HG03521 (cell line): Measurements from ENCODE around the gene NFILZ.

ENCODE experiments used
- ATAC-seq: cut with Tn5 transposase; IDR thresholded peaks from one replicate; pipeline ENCODE4 v1.9.1; 2021; ENCODE audit warnings: mild to moderate bottlenecking, moderate library complexity; ENCODE audit not compliant: unreplicated experiment

The NFILZ gene

GRCh38 chr19:8629996-8630683 is at the start of gene NFILZ:
Gene NFILZ (plus strand): TSS chr19:8630633. CDS start chr19:8676766, 46,133 bp downstream.
- ATAC-seq, result no peak

GRCh38 chr19:8580710-8581281 is 49.6 kb upstream of the NFILZ start:
- ATAC-seq, result no peak

- ATAC-seq, result no peak
Observed at GRCh38 chr19:8584965-8585893, 45.2 kb upstream of the NFILZ start.

- ATAC-seq, result no peak
Observed at GRCh38 chr19:8585894-8586750, 44.3 kb upstream of the NFILZ start.

GRCh38 chr19:8589177-8589714 is 41.2 kb upstream of the NFILZ start:
- ATAC-seq, result no peak

- ATAC-seq, result no peak
Observed at GRCh38 chr19:8592231-8593009, 38.0 kb upstream of the NFILZ start.

GRCh38 chr19:8593931-8594330 is 36.5 kb upstream of the NFILZ start:
- ATAC-seq, result no peak

GRCh38 chr19:8595651-8596050 is 34.8 kb upstream of the NFILZ start:
- no peak for ATAC-seq

GRCh38 chr19:8596168-8596567 is 34.3 kb upstream of the NFILZ start:
- no peak for ATAC-seq

GRCh38 chr19:8600064-8600463 is 30.4 kb upstream of the NFILZ start:
- ATAC-seq, result no peak

- ATAC-seq, result no peak
Observed at GRCh38 chr19:8600816-8601215, 29.6 kb upstream of the NFILZ start.

- no peak for ATAC-seq
Observed at GRCh38 chr19:8601796-8602195, 28.6 kb upstream of the NFILZ start.

GRCh38 chr19:8605514-8605913 is 24.9 kb upstream of the NFILZ start:
- ATAC-seq, result no peak

GRCh38 chr19:8607386-8607785 is 23.0 kb upstream of the NFILZ start:
- ATAC-seq, result no peak

- ATAC-seq, result no peak
Observed at GRCh38 chr19:8608941-8609278, 21.5 kb upstream of the NFILZ start.

- ATAC-seq, result no peak
Observed at GRCh38 chr19:8609279-8610040, 21.0 kb upstream of the NFILZ start.

- ATAC-seq, result no peak
Observed at GRCh38 chr19:8610041-8610935, 20.1 kb upstream of the NFILZ start, which contains the start of gene ADAMTS10. Gene ADAMTS10 (minus strand): TSS chr19:8610715. CDS start chr19:8605710, 5,005 bp downstream.

GRCh38 chr19:8610936-8611300 is 19.5 kb upstream of the NFILZ start:
- ATAC-seq, result no peak
